Body of pancreas (tissue), 4 donors: Measurements from ENCODE around the gene PELO.

ENCODE experiments used
- CTCF ChIP-seq, 7 experiments: fragments of 450-650 bp in 4 of 7; fragments of 200-600 bp in 3 of 7; sonication (generic) in 3 of 7; IDR thresholded peaks; one replicate each; pipeline ENCODE4 v1.5.1; 2016 to 2019; ENCODE audit warnings: antibody characterized with exemption in 7 of 7
- POLR2A ChIP-seq, 3 donors: fragments of 450-650 bp; IDR thresholded peaks; one replicate each; pipeline ENCODE4 v1.6.1; 2016; ENCODE audit warnings: antibody characterized with exemption in 3 of 3, mild to moderate bottlenecking in 2 of 3

- TF ChIP-seq CTCF (IDR thresholded peaks at IDR 0.05) (no peak), POLR2A (IDR thresholded peaks at IDR 0.05) (no peak)
Measured at GRCh38 chr5:52758014-52758413, 29.7 kb upstream of the PELO start.
